ENCODE data around the gene LIPA.
"Not testable (repeated sequence)": the region's sequence is repeated elsewhere in the genome, so short reads cannot be mapped to it uniquely, and the experiment has no call there.

Gene LIPA

DNA sequence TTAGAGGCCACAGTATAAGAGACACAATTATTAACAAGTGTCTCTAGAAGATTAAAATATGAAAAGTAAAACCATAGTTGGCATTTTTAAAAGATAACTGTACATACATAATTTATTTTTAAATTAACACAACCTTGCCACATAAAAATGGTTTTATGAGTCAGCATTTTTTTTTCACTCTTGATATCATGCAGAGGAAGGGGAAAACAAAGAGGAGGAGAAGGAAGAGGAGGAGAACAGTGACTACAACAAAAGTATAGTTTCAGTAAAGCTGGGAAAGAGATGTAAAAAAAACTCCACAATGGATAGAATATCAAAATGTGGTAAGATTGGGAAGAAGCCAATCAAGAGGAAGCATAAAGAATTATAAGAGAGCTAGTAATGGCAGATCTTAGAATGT is 78.5 kb downstream of the LIPA start:
- Histone ChIP-seq H3K4me1 (ENCODE audit: control insufficient read depth, low read depth, low read length) (peaks cover 8% of the 10 kb centered on the region), H3K9ac (ENCODE audit: low read length) (no peak overlapping the region), H3K4me3 (ENCODE audit: low read length) (no peak overlapping the region), H3K9me3 (ENCODE audit: control insufficient read depth, low read depth, low read length) (no peaks in the 10 kb centered on the region), H3K36me3 (ENCODE audit: control insufficient read depth, low read depth, low read length) (no peaks in the 10 kb centered on the region), H3K27me3 (ENCODE audit: control insufficient read depth, insufficient read depth, low read length) (no peaks in the 10 kb centered on the region), H3K27ac (ENCODE audit: low read length) (no peak overlapping the region)

- Histone ChIP-seq H3K27ac (ENCODE audit: low read length) (no peak overlapping the region), H3K9ac (ENCODE audit: low read length) (no peak overlapping the region), H3K27me3 (ENCODE audit: control insufficient read depth, insufficient read depth, low read length) (no peaks in the 10 kb centered on the region)
Measured at GRCh38 chr10:89171996-89172395, 79.6 kb downstream of the LIPA start.

GRCh38 chr10:89171263-89171872 is 80.2 kb downstream of the LIPA start:
- no peak overlapping the region for H3K9ac ChIP-seq (ENCODE audit: low read length)
- peaks cover 8% of the 10 kb centered on the region for H3K4me1 ChIP-seq (ENCODE audit: control insufficient read depth, low read depth, low read length)
- H3K27me3 ChIP-seq (ENCODE audit: control insufficient read depth, insufficient read depth, low read length) = no peaks in the 10 kb centered on the region
- H3K27ac ChIP-seq (ENCODE audit: low read length) = no peak overlapping the region
- H3K4me3 ChIP-seq (ENCODE audit: low read length) = no peak overlapping the region
- H3K36me3 ChIP-seq (ENCODE audit: control insufficient read depth, low read depth, low read length) = no peaks in the 10 kb centered on the region
- H3K9me3 ChIP-seq (ENCODE audit: control insufficient read depth, low read depth, low read length) = no peaks in the 10 kb centered on the region

More at GRCh38 chr10:89171996-89172395, 79.6 kb downstream of the LIPA start:
- H3K4me3 ChIP-seq (ENCODE audit: low read length) = no peak overlapping the region
- peaks cover 8% of the 10 kb centered on the region for H3K4me1 ChIP-seq (ENCODE audit: control insufficient read depth, low read depth, low read length)
- H3K9me3 ChIP-seq (ENCODE audit: control insufficient read depth, low read depth, low read length) = no peaks in the 10 kb centered on the region
- no peaks in the 10 kb centered on the region for H3K36me3 ChIP-seq (ENCODE audit: control insufficient read depth, low read depth, low read length)

DNA sequence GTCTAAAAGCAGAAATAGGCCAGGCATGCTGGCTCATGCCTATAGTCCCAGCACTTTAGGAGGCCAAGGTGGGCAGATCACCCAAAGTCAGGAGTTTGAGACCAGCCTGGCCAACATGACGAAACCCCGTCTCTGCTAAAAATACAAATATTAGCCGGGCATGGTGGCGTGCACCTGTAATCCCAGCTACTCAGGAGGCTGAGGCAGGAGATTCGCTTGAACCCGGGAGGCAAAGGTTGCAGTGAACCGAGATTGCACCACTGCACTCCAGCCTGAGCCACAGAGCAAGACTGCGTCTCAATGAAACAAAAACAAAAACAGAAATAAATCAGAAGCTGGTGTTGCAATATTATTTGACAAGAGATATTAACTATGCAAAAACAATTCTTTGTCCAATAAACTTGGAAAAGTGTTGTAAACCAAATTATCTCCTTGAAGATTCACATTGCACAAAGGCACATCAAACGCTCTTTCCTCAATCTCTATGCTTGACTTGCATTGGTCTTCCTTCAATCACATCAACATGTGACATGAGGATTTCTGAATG is 83.1 kb downstream of the LIPA start:
- H3K4me1 ChIP-seq (ENCODE audit: control insufficient read depth, low read depth, low read length); H3K27me3 ChIP-seq (ENCODE audit: control insufficient read depth, insufficient read depth, low read length); H3K36me3 ChIP-seq (ENCODE audit: control insufficient read depth, low read depth, low read length); H3K9me3 ChIP-seq (ENCODE audit: control insufficient read depth, low read depth, low read length); H3K4me3 ChIP-seq (ENCODE audit: low read length); H3K27ac ChIP-seq (ENCODE audit: low read length); H3K9ac ChIP-seq (ENCODE audit: low read length): not testable (repeated sequence)

DNA sequence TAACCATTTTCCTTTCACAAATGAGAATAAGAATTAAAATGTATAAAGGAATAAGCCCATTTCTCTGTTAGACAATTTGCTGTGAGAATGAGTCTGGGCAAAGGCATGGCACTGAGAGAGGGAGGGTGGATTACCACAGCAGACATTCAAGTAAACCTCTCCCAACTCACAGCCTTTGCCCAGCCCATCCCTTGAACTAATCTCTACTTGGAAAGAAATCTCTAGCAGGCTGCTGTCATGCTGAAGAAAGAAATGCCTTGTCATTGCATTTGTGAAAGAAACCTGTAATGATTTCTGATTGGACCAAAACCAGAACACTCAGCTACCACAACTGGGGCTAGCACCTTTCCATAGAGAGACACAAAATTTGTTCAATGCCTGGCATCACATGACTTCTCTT is 83.7 kb downstream of the LIPA start:
- H3K9me3 ChIP-seq (ENCODE audit: control insufficient read depth, low read depth, low read length) = no peaks in the 10 kb centered on the region
- no peak overlapping the region for H3K9ac ChIP-seq (ENCODE audit: low read length)
- H3K36me3 ChIP-seq (ENCODE audit: control insufficient read depth, low read depth, low read length) = no peaks in the 10 kb centered on the region
- H3K4me3 ChIP-seq (ENCODE audit: low read length) = no peak overlapping the region
- H3K27me3 ChIP-seq (ENCODE audit: control insufficient read depth, insufficient read depth, low read length) = no peaks in the 10 kb centered on the region
- H3K4me1 ChIP-seq (ENCODE audit: control insufficient read depth, low read depth, low read length) = peaks cover 4% of the 10 kb centered on the region
- H3K27ac ChIP-seq (ENCODE audit: low read length) = no peak overlapping the region

- no peaks in the 10 kb centered on the region for H3K4me1 ChIP-seq (ENCODE audit: control insufficient read depth, low read depth, low read length)
- no peaks in the 10 kb centered on the region for H3K36me3 ChIP-seq (ENCODE audit: control insufficient read depth, low read depth, low read length)
- H3K4me3 ChIP-seq (ENCODE audit: low read length) = no peak overlapping the region
- no peak overlapping the region for H3K27ac ChIP-seq (ENCODE audit: low read length)
- no peaks in the 10 kb centered on the region for H3K27me3 ChIP-seq (ENCODE audit: control insufficient read depth, insufficient read depth, low read length)
- H3K9me3 ChIP-seq (ENCODE audit: control insufficient read depth, low read depth, low read length) = no peaks in the 10 kb centered on the region
- no peak overlapping the region for H3K9ac ChIP-seq (ENCODE audit: low read length)
Measured at GRCh38 chr10:89165923-89166322, 85.7 kb downstream of the LIPA start.

GRCh38 chr10:89164920-89165319 is 86.7 kb downstream of the LIPA start:
- no peaks in the 10 kb centered on the region for H3K4me1 ChIP-seq (ENCODE audit: control insufficient read depth, low read depth, low read length)
- H3K36me3 ChIP-seq (ENCODE audit: control insufficient read depth, low read depth, low read length) = no peaks in the 10 kb centered on the region
- H3K9ac ChIP-seq (ENCODE audit: low read length) = no peak overlapping the region
- H3K9me3 ChIP-seq (ENCODE audit: control insufficient read depth, low read depth, low read length) = no peaks in the 10 kb centered on the region
- no peak overlapping the region for H3K27ac ChIP-seq (ENCODE audit: low read length)
- no peaks in the 10 kb centered on the region for H3K27me3 ChIP-seq (ENCODE audit: control insufficient read depth, insufficient read depth, low read length)
- H3K4me3 ChIP-seq (ENCODE audit: low read length) = no peak overlapping the region

GRCh38 chr10:89164080-89164479 is 87.5 kb downstream of the LIPA start:
- H3K27me3 ChIP-seq (ENCODE audit: control insufficient read depth, insufficient read depth, low read length) = no peaks in the 10 kb centered on the region
- H3K36me3 ChIP-seq (ENCODE audit: control insufficient read depth, low read depth, low read length) = no peaks in the 10 kb centered on the region
- H3K27ac ChIP-seq (ENCODE audit: low read length) = no peak overlapping the region
- no peak overlapping the region for H3K9ac ChIP-seq (ENCODE audit: low read length)
- H3K4me1 ChIP-seq (ENCODE audit: control insufficient read depth, low read depth, low read length) = no peaks in the 10 kb centered on the region
- H3K4me3 ChIP-seq (ENCODE audit: low read length) = no peak overlapping the region
- H3K9me3 ChIP-seq (ENCODE audit: control insufficient read depth, low read depth, low read length) = no peaks in the 10 kb centered on the region

Data from iPS-18a (cell line).